ENCODE data around the gene TRANK1. TPM values are rescaled to one million over a fixed set of nuclear protein-coding genes. Genes with fewer than 3 reads are reported as not detected.

Gene TRANK1
- polyA plus RNA-seq, 1 donor from 2014 or later: 11.6 TPM

DNA sequence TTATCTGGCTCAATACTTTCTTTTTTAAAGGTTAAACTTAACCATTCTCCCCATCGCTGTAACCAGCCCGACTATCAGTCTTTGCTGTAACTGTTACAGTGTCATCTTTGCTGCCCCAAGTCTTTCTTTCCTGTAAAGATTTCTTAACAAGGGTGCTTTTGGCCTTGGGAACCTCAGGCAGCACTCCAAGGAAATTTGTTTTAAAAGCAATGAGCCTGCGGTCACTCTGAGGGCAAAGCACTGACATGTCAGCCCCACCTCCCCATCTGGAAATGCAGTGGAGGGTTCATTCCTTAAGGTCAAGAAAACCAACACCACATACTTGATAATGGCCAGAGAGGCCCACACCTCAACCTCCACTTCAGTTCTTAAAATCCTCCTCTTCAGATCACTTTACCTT lies 3.2 kb downstream of the TRANK1 start:
- Histone ChIP-seq H4K20me1 (ENCODE audit: insufficient read depth) (no peaks in the 10 kb centered on the region), H3K27me3 (ENCODE audit: insufficient read depth, low read depth, low read length) (peaks cover 24% of the 10 kb centered on the region), H3K4me3 (ENCODE audit: low read length) (no peak overlapping the region), H3K36me3 (ENCODE audit: insufficient read depth, low read length) (no peaks in the 10 kb centered on the region), H3K4me2 (ENCODE audit: low read length) (no peak overlapping the region), H3K9me2 (ENCODE audit: insufficient read depth, low read length) (no peaks in the 10 kb centered on the region), H3K9ac (ENCODE audit: low read length) (no peak overlapping the region), H2AFZ (ENCODE audit: low read depth, low read length) (no peak overlapping the region), H3K9me3 (ENCODE audit: low read length) (peaks cover 18% of the 10 kb centered on the region), H3F3A (ENCODE audit: insufficient read depth, low read length, poor library complexity, severe bottlenecking) (no peaks in the 10 kb centered on the region), H3K27ac (ENCODE audit: low read length) (no peak overlapping the region), H3K79me2 (replicated peaks; ENCODE audit: insufficient read depth, low read length) (no peaks in the 10 kb centered on the region)
- no peak for TF ChIP-seq MXI1 (conservative IDR thresholded peaks at IDR 0.05; ENCODE audit: poor library complexity, severe bottlenecking)

DNA sequence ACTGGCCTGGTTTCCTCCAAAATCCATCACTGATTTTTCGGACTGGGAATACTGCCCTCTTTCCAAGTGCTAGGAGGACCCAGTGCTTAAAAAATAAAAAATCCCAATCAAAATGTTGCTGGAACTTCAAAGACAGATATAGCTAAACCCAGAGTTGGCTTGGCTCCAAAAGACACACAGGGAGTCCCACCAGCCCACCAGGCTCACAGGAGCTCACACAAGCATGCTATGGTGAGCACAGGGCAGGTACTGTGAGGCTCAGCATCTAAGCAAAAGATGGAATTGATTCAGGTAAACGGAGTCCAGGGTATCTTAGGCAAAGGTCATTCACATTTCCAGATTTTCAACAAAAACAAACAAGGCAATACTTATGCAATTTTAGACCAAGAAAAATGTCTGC lies 3.7 kb downstream of the TRANK1 start:
- Histone ChIP-seq H3K9me3 (ENCODE audit: low read length) (peaks cover 18% of the 10 kb centered on the region), H2AFZ (ENCODE audit: low read depth, low read length) (no peak overlapping the region), H3K4me2 (ENCODE audit: low read length) (no peak overlapping the region), H3F3A (ENCODE audit: insufficient read depth, low read length, poor library complexity, severe bottlenecking) (no peaks in the 10 kb centered on the region), H3K9me2 (ENCODE audit: insufficient read depth, low read length) (no peaks in the 10 kb centered on the region), H3K4me3 (ENCODE audit: low read length) (no peak overlapping the region), H3K27ac (ENCODE audit: low read length) (no peak overlapping the region), H4K20me1 (ENCODE audit: insufficient read depth) (no peaks in the 10 kb centered on the region), H3K9ac (ENCODE audit: low read length) (no peak overlapping the region), H3K79me2 (replicated peaks; ENCODE audit: insufficient read depth, low read length) (no peaks in the 10 kb centered on the region), H3K36me3 (ENCODE audit: insufficient read depth, low read length) (no peaks in the 10 kb centered on the region), H3K27me3 (ENCODE audit: insufficient read depth, low read depth, low read length) (peaks cover 24% of the 10 kb centered on the region)
- TF ChIP-seq, protein P1, sequence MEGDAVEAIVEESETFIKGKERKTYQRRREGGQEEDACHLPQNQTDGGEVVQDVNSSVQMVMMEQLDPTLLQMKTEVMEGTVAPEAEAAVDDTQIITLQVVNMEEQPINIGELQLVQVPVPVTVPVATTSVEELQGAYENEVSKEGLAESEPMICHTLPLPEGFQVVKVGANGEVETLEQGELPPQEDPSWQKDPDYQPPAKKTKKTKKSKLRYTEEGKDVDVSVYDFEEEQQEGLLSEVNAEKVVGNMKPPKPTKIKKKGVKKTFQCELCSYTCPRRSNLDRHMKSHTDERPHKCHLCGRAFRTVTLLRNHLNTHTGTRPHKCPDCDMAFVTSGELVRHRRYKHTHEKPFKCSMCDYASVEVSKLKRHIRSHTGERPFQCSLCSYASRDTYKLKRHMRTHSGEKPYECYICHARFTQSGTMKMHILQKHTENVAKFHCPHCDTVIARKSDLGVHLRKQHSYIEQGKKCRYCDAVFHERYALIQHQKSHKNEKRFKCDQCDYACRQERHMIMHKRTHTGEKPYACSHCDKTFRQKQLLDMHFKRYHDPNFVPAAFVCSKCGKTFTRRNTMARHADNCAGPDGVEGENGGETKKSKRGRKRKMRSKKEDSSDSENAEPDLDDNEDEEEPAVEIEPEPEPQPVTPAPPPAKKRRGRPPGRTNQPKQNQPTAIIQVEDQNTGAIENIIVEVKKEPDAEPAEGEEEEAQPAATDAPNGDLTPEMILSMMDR (IDR thresholded peaks at IDR 0.05; ENCODE audit: poor library complexity, severe bottlenecking): no peak
- TF ChIP-seq EP300 (conservative IDR thresholded peaks at IDR 0.05; ENCODE audit: poor library complexity, severe bottlenecking) (no peak), POLR2AphosphoS5 (IDR thresholded peaks at IDR 0.05) (no peak), RAD21 (conservative IDR thresholded peaks at IDR 0.05) (no peak), MXI1 (conservative IDR thresholded peaks at IDR 0.05; ENCODE audit: poor library complexity, severe bottlenecking) (no peak), EZH2 (IDR thresholded peaks at IDR 0.05; ENCODE audit: borderline replicate concordance, insufficient read depth, low read length, poor library complexity, severe bottlenecking) (no peak)
- TF ChIP-seq, protein P2, sequence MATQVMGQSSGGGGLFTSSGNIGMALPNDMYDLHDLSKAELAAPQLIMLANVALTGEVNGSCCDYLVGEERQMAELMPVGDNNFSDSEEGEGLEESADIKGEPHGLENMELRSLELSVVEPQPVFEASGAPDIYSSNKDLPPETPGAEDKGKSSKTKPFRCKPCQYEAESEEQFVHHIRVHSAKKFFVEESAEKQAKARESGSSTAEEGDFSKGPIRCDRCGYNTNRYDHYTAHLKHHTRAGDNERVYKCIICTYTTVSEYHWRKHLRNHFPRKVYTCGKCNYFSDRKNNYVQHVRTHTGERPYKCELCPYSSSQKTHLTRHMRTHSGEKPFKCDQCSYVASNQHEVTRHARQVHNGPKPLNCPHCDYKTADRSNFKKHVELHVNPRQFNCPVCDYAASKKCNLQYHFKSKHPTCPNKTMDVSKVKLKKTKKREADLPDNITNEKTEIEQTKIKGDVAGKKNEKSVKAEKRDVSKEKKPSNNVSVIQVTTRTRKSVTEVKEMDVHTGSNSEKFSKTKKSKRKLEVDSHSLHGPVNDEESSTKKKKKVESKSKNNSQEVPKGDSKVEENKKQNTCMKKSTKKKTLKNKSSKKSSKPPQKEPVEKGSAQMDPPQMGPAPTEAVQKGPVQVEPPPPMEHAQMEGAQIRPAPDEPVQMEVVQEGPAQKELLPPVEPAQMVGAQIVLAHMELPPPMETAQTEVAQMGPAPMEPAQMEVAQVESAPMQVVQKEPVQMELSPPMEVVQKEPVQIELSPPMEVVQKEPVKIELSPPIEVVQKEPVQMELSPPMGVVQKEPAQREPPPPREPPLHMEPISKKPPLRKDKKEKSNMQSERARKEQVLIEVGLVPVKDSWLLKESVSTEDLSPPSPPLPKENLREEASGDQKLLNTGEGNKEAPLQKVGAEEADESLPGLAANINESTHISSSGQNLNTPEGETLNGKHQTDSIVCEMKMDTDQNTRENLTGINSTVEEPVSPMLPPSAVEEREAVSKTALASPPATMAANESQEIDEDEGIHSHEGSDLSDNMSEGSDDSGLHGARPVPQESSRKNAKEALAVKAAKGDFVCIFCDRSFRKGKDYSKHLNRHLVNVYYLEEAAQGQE (IDR thresholded peaks at IDR 0.05; ENCODE audit: borderline replicate concordance): no peak

DNA sequence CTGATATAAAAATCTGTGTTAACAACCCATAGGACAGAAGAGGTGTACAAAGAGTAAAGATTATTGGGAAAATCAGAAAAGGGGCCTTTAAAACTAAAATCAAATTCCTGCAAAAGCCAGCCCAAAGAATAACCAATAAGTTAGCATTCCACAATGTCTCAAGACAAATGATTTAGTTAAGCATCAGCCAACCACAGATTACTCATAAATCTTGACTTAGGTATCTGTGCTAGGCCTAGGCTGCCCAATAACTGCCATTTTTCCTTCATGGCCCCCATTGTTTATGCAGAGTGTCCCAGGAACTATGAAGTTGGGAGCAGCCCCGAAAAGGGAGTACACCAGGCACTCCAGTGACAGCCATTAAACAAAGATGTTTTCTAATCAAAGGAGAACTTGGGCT lies 7.4 kb downstream of the TRANK1 start:
- no peak overlapping the region for H3K4me2 ChIP-seq (ENCODE audit: low read length)
- H3K9ac ChIP-seq (ENCODE audit: low read length): no peak overlapping the region
- no peaks in the 10 kb centered on the region for H3K79me2 ChIP-seq (replicated peaks; ENCODE audit: insufficient read depth, low read length)
- no peak overlapping the region for H3K27ac ChIP-seq (ENCODE audit: low read length)
- H3F3A ChIP-seq (ENCODE audit: insufficient read depth, low read length, poor library complexity, severe bottlenecking): no peaks in the 10 kb centered on the region
- no peaks in the 10 kb centered on the region for H3K27me3 ChIP-seq (ENCODE audit: insufficient read depth, low read depth, low read length)
- TF ChIP-seq RAD21 (conservative IDR thresholded peaks at IDR 0.05) (no peak), TAF1 (IDR thresholded peaks at IDR 0.05; ENCODE audit: low read depth) (no peak), MXI1 (conservative IDR thresholded peaks at IDR 0.05; ENCODE audit: poor library complexity, severe bottlenecking) (no peak), POLR2AphosphoS5 (IDR thresholded peaks at IDR 0.05) (no peak)
- TF ChIP-seq, protein P2 (IDR thresholded peaks at IDR 0.05; ENCODE audit: borderline replicate concordance): no peak
- no peaks in the 10 kb centered on the region for H3K9me2 ChIP-seq (ENCODE audit: insufficient read depth, low read length)
- no peaks in the 10 kb centered on the region for H3K36me3 ChIP-seq (ENCODE audit: insufficient read depth, low read length)
- H2AFZ ChIP-seq (ENCODE audit: low read depth, low read length): no peak overlapping the region
- no peak overlapping the region for H3K4me3 ChIP-seq (ENCODE audit: low read length)
- no peaks in the 10 kb centered on the region for H3K9me3 ChIP-seq (ENCODE audit: low read length)
- H4K20me1 ChIP-seq (ENCODE audit: insufficient read depth): no peaks in the 10 kb centered on the region
